ENCODE measurements around the gene CCDC80.

Gene CCDC80

GRCh38 chr3:112555535-112556170 is 85.3 kb downstream of the CCDC80 start:
- TF ChIP-seq TCF12 (IDR thresholded peaks at IDR 0.05; ENCODE audit: low read depth) = no peak
- no peak for TF ChIP-seq TEAD4 (IDR thresholded peaks at IDR 0.05)
- no peak for TF ChIP-seq NFIC (IDR thresholded peaks at IDR 0.05)
- TF ChIP-seq RAD21 (IDR thresholded peaks at IDR 0.05; ENCODE audit: low read depth) = no peak

- TF ChIP-seq MAX (IDR thresholded peaks at IDR 0.05) (no peak), TAF1 (IDR thresholded peaks at IDR 0.05; ENCODE audit: low read depth) (no peak), CREB1 (IDR thresholded peaks at IDR 0.05; ENCODE audit: low read depth) (no peak), YY1 (IDR thresholded peaks at IDR 0.05; ENCODE audit: low read depth) (no peak), FOXM1 (IDR thresholded peaks at IDR 0.05; ENCODE audit: borderline replicate concordance, low read depth) (no peak), USF1 (IDR thresholded peaks at IDR 0.05) (no peak), EP300 (IDR thresholded peaks at IDR 0.05; ENCODE audit: borderline replicate concordance) (no peak)
Observed at GRCh38 chr3:112550859-112551258, 90.1 kb downstream of the CCDC80 start.
